Natural killer cell (primary cell): Measurements from ENCODE around the gene PTBP2. TPM values are rescaled to one million over a fixed set of nuclear protein-coding genes. Genes with fewer than 3 reads are reported as not detected.

Experiments
- ATAC-seq, 3 donors: fragments of 150-1000 bp in 2 of 3; fragments of 200-7000 bp in 1 of 3; cut with Tn5 transposase; 1 replicate in 1 of 3; 2 replicates in 2 of 3; pipeline ENCODE4 v1.10.0; 2021; ENCODE audit warnings: mild to moderate bottlenecking in 2 of 3, moderate library complexity in 2 of 3
- DNase-seq, 2 donors: peaks; one replicate each; pipeline versions ENCODE4 v3.0.0 to v3.0.0-alpha.2; 2013 to 2021; ENCODE audit warnings: mixed read lengths in 1 of 2
- H3K27ac ChIP-seq: one replicate; pipeline ENCODE4 v1.5.1; 2013; ENCODE audit warnings: mild to moderate bottlenecking, low read length
- H3K27me3 ChIP-seq: one replicate; pipeline ENCODE4 v1.6.1; 2013; ENCODE audit warnings: low read length; ENCODE audit not compliant: control insufficient read depth, insufficient read depth
- H3K36me3 ChIP-seq: one replicate; pipeline ENCODE4 v1.6.1; 2013; ENCODE audit warnings: low read length; ENCODE audit not compliant: control insufficient read depth, insufficient read depth
- H3K4me1 ChIP-seq: one replicate; pipeline ENCODE4 v1.6.1; 2013; ENCODE audit warnings: low read length; ENCODE audit not compliant: control insufficient read depth, insufficient read depth
- H3K4me3 ChIP-seq: one replicate; pipeline ENCODE4 v1.5.1; 2013; ENCODE audit warnings: low read length
- H3K9me3 ChIP-seq: one replicate; pipeline ENCODE4 v1.6.1; 2013; ENCODE audit warnings: low read length; ENCODE audit not compliant: control insufficient read depth, insufficient read depth
- H3K27ac Mint-ChIP-seq, 2 donors: one replicate each; pipeline ENCODE4 v1.8.0; 2022; ENCODE audit warnings: mild to moderate bottlenecking in 2 of 2, mixed read lengths in 2 of 2, moderate library complexity in 1 of 2
- H3K27me3 Mint-ChIP-seq, 2 donors: one replicate each; pipeline ENCODE4 v1.8.0; 2022; ENCODE audit warnings: low read depth in 2 of 2, mixed read lengths in 2 of 2
- H3K36me3 Mint-ChIP-seq: one replicate; pipeline ENCODE4 v1.8.0; 2022; ENCODE audit warnings: mixed read lengths
- H3K4me1 Mint-ChIP-seq, 2 donors: one replicate each; pipeline ENCODE4 v1.8.0; 2022; ENCODE audit warnings: mixed read lengths in 2 of 2
- H3K4me3 Mint-ChIP-seq: one replicate; pipeline ENCODE4 v1.8.0; 2022; ENCODE audit warnings: mild to moderate bottlenecking, moderate library complexity, mixed read lengths
- H3K9me3 Mint-ChIP-seq, 2 donors: one replicate each; pipeline ENCODE4 v1.8.0; 2022; ENCODE audit warnings: mixed read lengths in 2 of 2
- WGBS: methylation state at CpG from one replicate; pipeline ENCODE4 v1.1.7; 2013; ENCODE audit warnings: missing lambda C conversion rate; ENCODE audit not compliant: insufficient coverage; 5-methylcytosine and 5-hydroxymethylcytosine counted together
- intact Hi-C: fragments of 100-400 bp; cut with micrococcal nuclease; formaldehyde crosslinking; loops from one replicate; pipeline ENCODE4 v1.14.2; 2022
- total RNA-seq, 4 donors: library from RNA; stranded (reverse); fragments of 120-200 nt in 1 of 4; gene quantifications; one replicate each; pipeline versions ENCODE4 v1.2.3 to v1.2.4, GENCODE V29; 2013 to 2022
- TF ChIP-seq, protein P1 (sequence below): fragments of 200-600 bp; IDR thresholded peaks from one replicate; pipeline ENCODE4 v1.8.0; 2022; ENCODE audit warnings: antibody characterized with exemption

PTBP2 gene
- total RNA-seq, 3 donors from 2014 or later (not counting 1 experiment from before 2014, with no cell fraction given), result 29.1 to 33.2 (median 33.1) TPM

DNA sequence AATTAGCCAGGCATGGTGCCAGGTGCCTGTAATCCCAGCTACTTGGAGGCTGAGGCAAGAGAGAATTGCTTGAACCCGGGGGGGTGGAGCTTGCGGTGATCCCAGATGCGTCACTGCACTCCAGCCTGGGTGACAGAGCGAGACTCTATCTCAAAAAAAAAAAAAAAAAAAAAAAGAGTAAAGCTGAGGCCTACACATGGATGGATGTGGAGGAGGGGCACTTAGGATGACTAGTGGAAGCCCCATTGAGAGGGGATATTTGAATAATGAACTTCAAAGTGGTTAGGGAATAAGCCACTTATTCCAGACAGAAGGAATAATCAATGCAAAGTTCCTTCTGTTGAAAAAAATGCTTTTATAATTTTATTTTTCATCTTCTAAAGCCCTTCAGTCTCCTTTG is 51.4 kb downstream of the PTBP2 start:
- Histone ChIP-seq H3K27ac (no peak overlapping the region), H3K9me3 (no peaks in the 10 kb centered on the region), H3K4me1 (no peaks in the 10 kb centered on the region), H3K36me3 (peaks cover 14% of the 10 kb centered on the region), H3K4me3 (no peak overlapping the region), H3K27me3 (no peaks in the 10 kb centered on the region)
- Mint-ChIP-seq H3K27ac (no peak overlapping the region), H3K4me3 (no peak overlapping the region), H3K27me3 (no peaks in the 10 kb centered on the region), H3K36me3 (no peaks in the 10 kb centered on the region), H3K9me3 (no peaks in the 10 kb centered on the region), H3K4me1 (peaks cover 6 to 14% of the 10 kb centered on the region in 2 donors)
- intact Hi-C loops, result no loop called here
- no peak for ATAC-seq
- DNase-seq, result no peak
- 95% methylated on average over 4 of the region's 4 CpGs for WGBS
- TF ChIP-seq, protein P1, sequence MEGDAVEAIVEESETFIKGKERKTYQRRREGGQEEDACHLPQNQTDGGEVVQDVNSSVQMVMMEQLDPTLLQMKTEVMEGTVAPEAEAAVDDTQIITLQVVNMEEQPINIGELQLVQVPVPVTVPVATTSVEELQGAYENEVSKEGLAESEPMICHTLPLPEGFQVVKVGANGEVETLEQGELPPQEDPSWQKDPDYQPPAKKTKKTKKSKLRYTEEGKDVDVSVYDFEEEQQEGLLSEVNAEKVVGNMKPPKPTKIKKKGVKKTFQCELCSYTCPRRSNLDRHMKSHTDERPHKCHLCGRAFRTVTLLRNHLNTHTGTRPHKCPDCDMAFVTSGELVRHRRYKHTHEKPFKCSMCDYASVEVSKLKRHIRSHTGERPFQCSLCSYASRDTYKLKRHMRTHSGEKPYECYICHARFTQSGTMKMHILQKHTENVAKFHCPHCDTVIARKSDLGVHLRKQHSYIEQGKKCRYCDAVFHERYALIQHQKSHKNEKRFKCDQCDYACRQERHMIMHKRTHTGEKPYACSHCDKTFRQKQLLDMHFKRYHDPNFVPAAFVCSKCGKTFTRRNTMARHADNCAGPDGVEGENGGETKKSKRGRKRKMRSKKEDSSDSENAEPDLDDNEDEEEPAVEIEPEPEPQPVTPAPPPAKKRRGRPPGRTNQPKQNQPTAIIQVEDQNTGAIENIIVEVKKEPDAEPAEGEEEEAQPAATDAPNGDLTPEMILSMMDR, result no peak

DNA sequence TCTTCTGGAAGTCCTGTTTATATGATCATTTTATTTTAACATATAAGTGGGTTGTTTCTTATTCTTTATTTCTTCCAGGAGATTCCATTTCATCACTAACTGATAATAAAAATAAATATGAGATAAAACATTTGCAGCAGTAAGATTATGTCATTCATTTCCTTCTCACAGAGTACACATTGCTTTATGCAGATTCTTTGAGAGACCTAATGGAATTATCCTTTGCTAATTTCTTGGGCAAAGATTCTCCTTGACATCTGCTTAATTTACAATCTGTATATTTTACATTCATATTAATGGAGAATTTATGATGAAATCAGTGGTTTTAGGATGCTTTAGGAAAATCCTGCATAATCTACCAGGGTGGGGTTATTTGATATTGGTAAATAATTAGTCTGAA is 60.6 kb downstream of the PTBP2 start:
- TF ChIP-seq, protein P1, result no peak
- intact Hi-C loops, result no loop called here
- DNase-seq (no peak), ATAC-seq (no peak)
- Histone ChIP-seq H3K4me3 (no peak overlapping the region), H3K36me3 (peaks cover 58% of the 10 kb centered on the region), H3K27ac (no peak overlapping the region), H3K27me3 (no peaks in the 10 kb centered on the region), H3K4me1 (no peaks in the 10 kb centered on the region), H3K9me3 (no peaks in the 10 kb centered on the region)
- H3K27me3 Mint-ChIP-seq, result no peaks in the 10 kb centered on the region
- H3K9me3 Mint-ChIP-seq, result no peaks in the 10 kb centered on the region
- no peak overlapping the region for H3K4me3 Mint-ChIP-seq
- H3K27ac Mint-ChIP-seq, result no peak overlapping the region
- peaks cover 0 to 6% of the 10 kb centered on the region in 2 donors for H3K4me1 Mint-ChIP-seq
- peaks cover 7% of the 10 kb centered on the region for H3K36me3 Mint-ChIP-seq

DNA sequence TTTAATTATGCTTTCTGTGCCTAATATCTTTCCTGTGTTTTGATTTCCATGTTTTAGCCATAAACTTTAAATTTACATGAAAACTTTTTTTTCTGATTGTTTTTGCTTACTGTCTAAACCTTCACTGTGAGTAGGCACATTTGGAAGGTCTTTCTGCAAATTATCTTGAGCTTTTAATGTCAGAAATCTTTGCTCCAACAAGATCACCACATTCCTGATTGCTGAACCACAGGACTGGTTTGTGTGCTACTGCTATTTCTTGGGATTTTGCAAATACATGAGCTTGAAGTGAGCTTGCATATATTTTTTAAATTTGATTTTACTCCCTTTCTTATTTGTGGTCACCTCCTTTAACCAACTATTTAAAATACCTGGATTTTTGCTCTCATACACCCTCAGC is 61.3 kb downstream of the PTBP2 start:
- H3K27me3 ChIP-seq, result no peaks in the 10 kb centered on the region
- Mint-ChIP-seq H3K4me3 (no peak overlapping the region), H3K36me3 (peaks cover 7% of the 10 kb centered on the region), H3K9me3 (no peaks in the 10 kb centered on the region), H3K4me1 (peaks cover 0 to 6% of the 10 kb centered on the region in 2 donors), H3K27me3 (no peaks in the 10 kb centered on the region), H3K27ac (no peak overlapping the region)
- TF ChIP-seq, protein P1, result no peak
- intact Hi-C loops, result no loop called here
- peaks cover 59% of the 10 kb centered on the region for H3K36me3 ChIP-seq
- no peak overlapping the region for H3K4me3 ChIP-seq
- DNase-seq (no peak), ATAC-seq (no peak)
- no peaks in the 10 kb centered on the region for H3K9me3 ChIP-seq
- H3K27ac ChIP-seq, result no peak overlapping the region
- no peaks in the 10 kb centered on the region for H3K4me1 ChIP-seq

DNA sequence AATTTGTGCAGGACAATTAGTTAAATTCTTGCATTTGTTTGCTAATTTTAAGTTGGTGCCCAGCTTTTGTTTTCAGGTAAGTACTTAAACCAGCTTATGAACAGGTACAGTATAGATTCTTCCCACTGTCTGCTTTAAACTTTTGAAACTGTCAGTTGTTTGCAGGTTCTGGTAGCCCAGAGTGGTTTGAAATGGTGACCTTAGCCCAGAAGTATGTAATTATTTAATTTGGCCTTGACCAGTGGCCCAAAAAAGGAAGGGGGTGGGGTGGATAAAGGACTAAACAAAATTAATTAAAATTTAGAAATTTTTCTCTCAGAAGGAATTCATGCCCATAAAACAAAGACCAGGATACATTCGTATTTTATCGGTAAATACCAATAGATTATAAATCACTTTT is 69.0 kb downstream of the PTBP2 start:
- H3K27me3 ChIP-seq, result no peaks in the 10 kb centered on the region
- TF ChIP-seq, protein P1, result no peak
- no peak overlapping the region for H3K4me3 ChIP-seq
- no peaks in the 10 kb centered on the region for H3K9me3 ChIP-seq
- Mint-ChIP-seq H3K4me3 (no peak overlapping the region), H3K27ac (no peak overlapping the region), H3K9me3 (no peaks in the 10 kb centered on the region), H3K27me3 (no peaks in the 10 kb centered on the region), H3K4me1 (peaks cover 4 to 8% of the 10 kb centered on the region in 2 donors), H3K36me3 (peaks cover 5% of the 10 kb centered on the region)
- no peak for ATAC-seq
- no peak overlapping the region for H3K27ac ChIP-seq
- no peak for DNase-seq
- peaks cover 21% of the 10 kb centered on the region for H3K36me3 ChIP-seq
- intact Hi-C loops, result no loop called here
- no CpG with 5 or more reads among the region's 2 CpGs for WGBS
- H3K4me1 ChIP-seq, result no peaks in the 10 kb centered on the region
